Ureter (tissue), 1 donor: ENCODE results near the gene TLNRD1. TPM values are rescaled to one million over a fixed set of nuclear protein-coding genes. Genes with fewer than 3 reads are reported as not detected.

Source experiments
- DNase-seq: peaks from one replicate; pipeline ENCODE4 v3.0.0-alpha.2; 2020; ENCODE audit warnings: low spot score
- total RNA-seq: library from RNA; stranded (reverse); gene quantifications from one replicate; pipeline ENCODE4 v1.2.4, GENCODE V29; 2023
- donor health status: DM: yes; HTN: yes; CAD: no.

Gene TLNRD1
- total RNA-seq, 1 donor from 2014 or later, result 15.1 TPM

GRCh38 chr15:81002009-81002330 is 1.2 kb downstream of the TLNRD1 start:
- no peak for DNase-seq

DNA sequence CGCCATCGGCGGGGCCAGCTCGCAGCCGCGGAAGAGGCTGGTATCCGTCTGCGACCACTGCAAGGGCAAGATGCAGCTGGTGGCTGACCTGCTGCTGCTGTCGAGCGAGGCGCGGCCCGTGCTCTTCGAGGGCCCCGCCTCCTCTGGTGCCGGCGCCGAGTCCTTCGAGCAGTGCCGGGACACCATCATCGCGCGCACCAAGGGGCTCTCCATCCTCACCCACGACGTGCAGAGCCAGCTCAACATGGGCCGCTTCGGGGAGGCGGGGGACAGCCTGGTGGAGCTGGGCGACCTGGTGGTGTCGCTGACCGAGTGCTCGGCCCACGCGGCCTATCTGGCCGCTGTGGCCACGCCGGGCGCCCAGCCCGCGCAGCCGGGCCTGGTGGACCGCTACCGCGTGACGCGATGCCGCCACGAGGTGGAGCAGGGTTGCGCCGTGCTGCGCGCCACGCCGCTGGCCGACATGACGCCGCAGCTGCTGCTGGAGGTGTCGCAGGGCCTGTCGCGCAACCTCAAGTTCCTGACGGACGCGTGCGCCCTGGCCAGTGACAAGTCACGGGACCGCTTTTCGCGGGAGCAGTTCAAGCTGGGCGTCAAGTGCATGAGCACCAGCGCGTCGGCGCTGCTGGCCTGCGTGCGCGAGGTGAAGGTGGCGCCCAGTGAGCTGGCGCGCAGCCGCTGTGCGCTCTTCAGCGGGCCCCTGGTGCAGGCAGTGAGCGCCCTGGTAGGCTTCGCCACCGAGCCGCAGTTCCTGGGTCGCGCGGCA is 1.8 kb downstream of the TLNRD1 start:
- no peak for DNase-seq

DNA sequence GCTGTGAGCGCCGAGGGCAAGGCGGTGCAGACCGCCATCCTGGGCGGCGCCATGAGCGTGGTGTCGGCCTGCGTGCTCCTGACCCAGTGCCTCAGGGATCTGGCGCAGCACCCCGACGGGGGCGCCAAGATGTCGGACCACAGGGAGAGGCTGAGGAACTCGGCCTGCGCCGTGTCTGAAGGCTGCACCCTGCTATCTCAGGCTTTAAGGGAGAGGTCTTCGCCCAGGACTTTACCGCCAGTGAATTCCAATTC is 2.3 kb downstream of the TLNRD1 start:
- DNase-seq, result no peak

DNA sequence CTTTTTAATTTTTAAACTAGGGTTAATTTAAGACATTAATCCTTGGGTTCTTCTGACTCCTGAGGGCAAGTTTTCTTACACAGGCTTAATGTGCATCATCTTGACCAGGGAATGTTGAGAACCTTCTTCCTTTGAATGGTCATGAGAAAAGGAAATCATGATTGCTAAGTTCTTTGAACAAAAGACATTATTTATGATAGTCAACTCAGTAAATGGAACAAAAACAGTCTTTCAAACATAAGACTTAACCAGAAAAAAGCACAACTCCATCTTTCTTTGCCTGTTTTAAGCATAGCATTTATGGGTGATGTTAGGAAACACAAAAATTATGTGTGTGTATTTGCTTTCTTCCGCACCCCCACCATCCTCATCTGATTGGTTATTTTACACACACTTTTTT is 5.4 kb downstream of the TLNRD1 start:
- no peak for DNase-seq

GRCh38 chr15:81007428-81008064 is 6.8 kb downstream of the TLNRD1 start:
- DNase-seq, result no peak

DNA sequence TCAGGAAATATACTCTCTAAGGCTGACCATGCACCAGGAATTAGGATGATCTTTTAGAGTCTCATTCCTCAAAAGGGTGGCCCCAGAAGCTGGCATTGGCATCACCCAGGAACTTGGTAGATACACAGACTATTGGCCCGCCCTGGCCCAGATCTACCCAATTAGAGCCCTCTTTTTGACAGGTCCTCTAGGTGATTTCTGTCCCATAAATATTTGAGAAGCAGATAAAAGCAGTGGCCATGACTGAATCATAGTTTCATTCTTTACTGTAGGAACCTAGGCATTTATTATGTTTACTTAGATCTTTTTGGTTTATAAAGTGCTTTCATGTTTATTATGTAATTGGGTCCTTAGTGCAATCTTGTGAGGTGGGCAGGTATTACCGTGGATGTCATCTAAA is 7.6 kb downstream of the TLNRD1 start:
- DNase-seq, result no peak

- no peak for DNase-seq
Observed at GRCh38 chr15:81010086-81010485, 9.4 kb downstream of the TLNRD1 start.

GRCh38 chr15:81011593-81011992 is 10.9 kb downstream of the TLNRD1 start:
- DNase-seq, result no peak

DNA sequence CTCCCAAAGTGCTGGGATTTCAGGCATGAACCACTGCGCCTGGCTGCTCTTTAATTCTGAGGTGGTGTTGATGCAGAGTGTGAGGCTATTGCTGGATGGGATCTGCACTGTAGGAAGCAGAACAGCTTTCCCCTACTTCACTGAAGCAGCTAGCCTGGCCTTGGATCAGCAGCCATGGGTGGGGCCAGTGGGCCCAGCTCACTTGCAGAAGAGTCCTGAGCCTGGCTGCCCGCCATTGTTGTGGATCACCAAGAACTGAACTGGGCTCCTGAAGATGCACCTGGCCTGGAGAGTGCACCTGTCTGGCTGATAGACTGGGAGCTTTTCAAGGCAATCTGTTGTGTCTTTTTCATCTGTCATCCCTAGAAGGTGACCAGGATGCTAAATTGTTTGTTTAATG is 11.9 kb downstream of the TLNRD1 start:
- DNase-seq, result no peak

DNA sequence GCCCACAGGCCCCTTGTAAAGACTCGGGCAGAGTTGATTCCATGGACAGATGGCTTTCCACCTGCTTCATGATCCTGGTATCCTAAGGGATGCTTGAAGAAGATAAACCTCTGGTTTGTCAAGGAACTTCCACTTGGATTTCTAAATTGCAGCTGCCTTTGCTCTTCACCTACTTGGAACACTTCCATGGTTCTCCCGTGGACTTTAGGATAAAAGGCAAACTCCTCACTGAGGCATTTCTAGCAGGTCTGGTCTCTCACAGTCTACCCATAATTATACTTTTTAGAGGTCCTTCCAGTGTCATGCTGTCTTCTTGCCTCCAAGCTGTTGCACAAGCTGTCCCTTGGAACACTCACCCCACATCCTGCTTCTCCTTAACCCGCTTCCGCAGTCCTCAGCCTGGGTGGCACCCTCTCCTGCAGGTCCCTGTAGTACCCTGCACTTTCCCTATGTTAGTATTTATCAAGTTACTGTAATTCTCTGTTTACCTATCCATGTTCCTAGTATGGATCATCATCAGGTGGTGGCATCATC is 12.7 kb downstream of the TLNRD1 start:
- no peak for DNase-seq

DNA sequence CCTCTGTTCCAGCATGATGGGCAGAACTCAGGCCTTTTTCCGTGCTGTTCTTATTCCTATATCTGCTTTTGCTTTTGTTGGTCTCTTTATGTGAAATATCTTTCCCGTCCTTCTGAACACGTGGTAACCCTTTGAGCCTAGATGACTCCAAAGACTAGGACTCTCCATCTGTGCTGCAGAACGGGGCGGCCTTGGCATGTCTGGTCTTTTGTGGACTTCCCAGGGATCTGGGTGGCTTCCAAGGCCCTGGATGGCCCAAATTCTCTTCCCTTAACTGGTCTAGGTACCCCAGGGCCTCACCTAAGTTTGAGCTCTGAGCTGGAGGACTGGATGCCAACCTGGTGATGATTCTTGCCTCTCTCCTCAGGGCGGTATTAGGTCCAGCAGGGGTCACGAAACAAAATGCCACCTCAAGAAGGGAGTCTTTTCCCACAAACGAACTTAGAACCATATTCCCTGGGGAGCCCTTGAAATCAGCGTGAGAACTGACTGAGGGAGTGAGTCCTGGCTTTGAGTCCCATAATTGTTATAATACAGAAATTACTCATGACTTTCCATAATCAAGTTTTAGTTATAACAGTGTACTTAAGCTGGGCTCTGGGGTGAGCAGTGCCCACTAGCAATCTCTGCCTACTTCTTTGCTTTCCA is 13.8 kb downstream of the TLNRD1 start:
- no peak for DNase-seq

DNA sequence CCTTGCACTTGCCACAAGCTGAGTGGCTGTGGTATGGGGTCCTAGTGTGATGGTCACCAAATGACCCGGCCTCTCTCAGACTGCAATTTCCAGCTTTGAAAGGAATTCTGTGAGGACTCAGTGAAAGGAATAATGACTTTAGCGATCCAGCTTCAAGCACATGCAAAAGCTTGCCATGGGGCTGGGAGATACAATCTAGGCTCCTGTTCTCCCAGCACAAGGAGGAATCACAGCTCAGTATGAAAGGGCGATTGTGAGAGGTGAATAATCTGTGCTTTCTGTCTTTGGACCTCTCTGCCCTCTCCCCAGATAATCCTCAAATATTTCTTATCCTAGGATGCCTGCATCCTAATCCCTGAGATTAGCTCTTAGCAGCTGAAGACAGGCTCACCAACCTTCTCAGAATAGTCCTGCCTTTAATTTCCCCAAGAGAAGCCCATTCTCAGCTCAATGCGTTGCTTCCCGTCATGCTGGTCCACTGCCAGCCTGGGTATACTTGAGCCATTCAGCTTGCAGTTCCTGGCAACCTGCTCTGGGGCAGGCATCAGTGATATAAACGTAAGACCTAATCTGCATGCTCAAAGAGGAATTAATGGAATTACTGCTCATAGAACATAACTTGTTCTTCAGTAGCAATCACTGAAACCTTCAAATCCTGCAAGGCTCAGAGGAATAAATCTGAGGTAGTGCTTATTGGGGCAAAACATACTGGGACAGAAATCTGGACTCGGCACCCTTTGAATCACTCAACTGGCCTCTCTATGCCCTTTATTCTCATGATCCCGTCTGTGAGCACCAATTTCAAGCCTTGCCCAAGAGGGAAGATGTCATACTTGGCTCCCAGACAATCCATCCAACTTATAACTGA is 15.1 kb downstream of the TLNRD1 start:
- DNase-seq, result no peak

DNA sequence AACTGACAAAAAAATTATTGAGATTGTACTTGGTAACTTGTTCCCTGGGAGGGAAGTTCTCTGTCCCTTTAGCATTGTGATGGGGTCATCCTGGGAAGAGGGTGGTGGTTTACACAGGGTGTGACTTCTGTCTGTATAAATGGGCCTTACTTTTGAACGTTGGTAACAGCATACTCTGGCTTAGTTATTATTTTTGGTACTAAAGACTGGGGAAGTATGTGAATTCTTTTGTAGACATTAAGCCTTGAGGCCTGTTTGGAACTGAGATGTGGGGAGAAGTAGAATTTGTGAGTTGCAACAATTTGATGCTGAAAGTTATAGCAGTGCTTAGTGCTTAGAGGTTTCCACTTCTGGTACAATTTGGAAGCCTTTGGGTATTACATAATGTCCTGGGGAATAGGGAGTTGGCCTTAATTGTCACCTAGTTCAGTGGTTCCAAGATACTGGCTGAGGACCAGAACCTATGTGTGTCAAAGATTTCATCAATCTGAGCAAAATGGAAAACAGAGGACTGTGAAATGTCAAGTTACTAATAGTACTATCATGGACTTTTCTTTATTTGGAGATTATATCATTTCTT is 15.9 kb downstream of the TLNRD1 start:
- DNase-seq, result no peak

DNA sequence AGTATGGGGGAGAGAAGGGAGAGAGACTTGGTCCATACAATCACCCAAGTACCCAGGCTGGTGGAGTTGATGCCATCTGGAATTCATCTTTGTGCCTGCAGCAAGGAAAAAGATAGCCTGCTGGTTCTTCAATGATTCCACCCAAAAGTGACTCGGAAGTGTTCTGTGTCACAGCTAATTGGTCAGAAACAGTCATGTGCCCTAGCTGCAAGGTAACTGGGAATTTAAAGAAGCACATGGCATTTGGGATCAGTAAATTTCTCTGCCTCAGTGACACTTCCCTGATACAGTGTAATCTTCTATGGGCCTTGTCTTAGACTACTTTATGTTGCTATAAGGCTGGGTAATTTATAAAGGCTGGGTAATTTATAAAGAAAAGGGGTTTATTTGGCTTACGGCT is 17.5 kb downstream of the TLNRD1 start:
- no peak for DNase-seq

DNA sequence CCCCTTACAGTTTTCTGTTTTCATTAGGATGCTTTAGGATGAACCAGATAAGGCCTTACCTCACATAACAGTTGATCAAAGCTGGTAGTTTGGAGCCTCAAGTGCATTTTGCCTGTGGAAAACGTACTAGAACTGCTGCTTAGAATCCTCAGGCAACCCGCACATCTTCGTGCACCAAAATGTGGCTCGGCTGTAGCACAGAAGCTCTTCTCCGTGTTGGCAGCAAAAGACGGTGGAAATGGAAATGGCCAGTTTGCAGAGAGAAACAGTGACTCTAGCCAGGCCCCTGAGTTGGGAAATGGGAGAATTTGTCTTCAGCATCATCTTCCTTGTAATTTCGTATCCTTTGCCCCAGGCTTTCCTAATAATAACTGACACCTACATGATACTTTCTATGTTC is 20.6 kb downstream of the TLNRD1 start:
- no peak for DNase-seq

DNA sequence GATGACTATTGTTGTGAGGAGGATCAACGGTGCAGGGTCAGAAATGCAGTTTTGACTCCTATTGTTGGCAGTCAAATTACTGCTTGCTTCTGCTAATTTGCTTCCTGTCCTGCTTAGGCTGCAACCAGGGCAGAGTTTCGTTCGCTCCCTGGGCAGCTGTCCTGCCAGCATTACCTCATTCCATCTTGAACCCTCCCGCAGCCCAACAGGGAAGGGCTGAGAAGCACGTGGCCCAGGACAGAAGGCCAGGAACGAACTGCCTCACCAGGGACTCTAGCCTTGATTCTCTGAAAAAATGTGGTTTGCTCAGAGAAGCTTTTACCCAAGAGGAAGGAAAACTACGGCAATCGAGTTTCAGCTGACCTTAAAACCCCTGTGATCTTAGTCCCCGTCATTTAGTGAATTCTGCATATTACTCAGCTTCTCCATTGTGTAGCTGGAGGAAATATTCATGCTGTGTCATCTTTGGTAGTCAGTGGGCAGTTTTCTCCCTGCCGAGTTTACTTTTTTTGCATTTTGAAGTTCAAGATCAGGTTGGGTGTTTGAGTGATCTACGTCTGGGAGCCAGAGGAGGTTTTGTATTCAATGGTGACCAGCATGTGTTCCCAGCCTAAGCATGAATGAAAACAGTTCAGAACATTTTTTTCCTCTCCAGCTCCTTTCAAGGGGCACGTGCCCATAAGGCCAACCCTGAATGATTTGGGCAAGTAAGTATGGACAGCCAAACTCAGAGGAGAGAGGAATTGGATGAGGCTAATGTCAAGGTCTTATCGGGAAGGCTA is 23.0 kb downstream of the TLNRD1 start:
- peak; percentile 64 for DNase-seq

DNA sequence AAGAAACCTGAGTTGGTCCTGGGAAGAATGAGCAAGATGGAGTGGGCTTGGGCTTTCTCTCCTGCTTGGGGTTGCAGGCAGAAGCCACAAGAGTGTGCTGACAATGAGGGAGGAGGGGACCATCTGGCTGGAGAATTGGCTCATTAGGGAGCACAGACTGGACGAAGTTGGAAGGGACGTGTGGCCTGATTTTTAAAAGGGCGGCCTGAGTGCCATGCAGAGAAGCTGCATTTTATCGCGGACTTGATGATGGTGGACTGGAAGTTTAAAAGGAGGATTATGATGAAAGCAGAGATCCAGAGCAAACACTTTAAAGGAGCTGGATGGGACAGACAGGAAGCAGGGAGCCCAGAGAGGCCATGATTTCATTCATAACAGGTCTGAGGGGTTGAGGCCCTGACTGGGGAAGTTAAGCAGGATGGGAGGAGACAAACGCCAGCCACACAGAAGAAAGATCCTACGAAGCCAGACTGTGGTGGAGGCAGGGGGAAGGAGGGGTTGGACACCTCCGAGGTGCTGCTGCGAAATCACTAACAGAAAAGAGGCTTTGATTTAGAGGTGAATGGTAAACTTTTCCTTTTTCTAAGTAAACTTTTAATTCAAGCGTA is 23.6 kb downstream of the TLNRD1 start:
- no peak for DNase-seq

DNA sequence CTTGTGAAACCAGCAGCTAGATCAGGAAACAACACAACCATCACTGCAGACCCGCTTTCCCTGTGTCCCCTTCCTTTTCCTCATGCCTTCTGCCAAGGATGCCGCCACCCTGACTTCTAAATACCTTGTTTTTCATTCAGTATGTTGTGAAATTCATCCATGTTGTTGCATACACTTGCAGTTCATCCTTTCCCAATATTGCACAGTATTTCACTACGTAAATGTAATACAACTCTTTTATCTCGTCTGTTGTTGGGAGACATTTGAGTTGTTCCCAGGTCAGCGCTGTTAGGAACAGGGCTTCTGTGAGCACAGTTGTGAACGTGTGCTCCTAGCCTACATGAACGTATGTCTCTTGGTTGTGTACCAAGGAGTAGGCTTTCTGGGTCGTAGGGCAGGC is 24.2 kb downstream of the TLNRD1 start:
- DNase-seq, result no peak

- DNase-seq, result no peak
Observed at GRCh38 chr15:81025721-81026370, 25.1 kb downstream of the TLNRD1 start.
